DOHH2 (cell line): ENCODE data around the gene SIRPG.

Experiments used
- EZH2phosphoT487 ChIP-seq: fragments of 200-600 bp; sonication (generic); IDR thresholded peaks from 2 replicates; pipeline ENCODE4 v1.6.1; 2017; ENCODE audit warnings: borderline replicate concordance, mild to moderate bottlenecking, antibody characterized with exemption, low read length, moderate library complexity, mixed read lengths
- TF ChIP-seq, protein P1 (sequence below): fragments of 200-600 bp; sonication (generic); IDR thresholded peaks from one replicate; pipeline ENCODE4 v1.5.1; 2014; ENCODE audit warnings: antibody characterized with exemption, mild to moderate bottlenecking, low read depth, low read length; ENCODE audit not compliant: poor library complexity, severe bottlenecking

DNA sequence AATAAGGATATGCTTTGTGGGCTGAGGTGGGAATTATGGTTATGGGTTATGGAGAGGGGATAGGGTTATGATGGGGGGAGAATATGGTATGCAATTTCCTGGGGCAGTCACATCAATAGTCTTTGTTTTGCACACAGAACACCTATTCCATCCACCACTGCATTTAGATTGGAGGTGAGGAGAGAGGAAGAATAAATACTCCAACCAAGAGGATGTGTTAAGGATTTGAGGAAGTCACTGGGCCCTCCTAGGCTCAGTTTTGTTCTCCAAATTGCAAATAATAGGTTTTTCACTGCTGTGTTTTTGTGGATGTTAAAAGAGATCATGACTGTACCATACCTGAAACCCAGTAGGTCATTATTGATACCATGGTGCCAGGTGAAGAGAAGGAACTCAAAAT, 29.5 kb upstream of the SIRPG start:
- TF ChIP-seq, protein P1, sequence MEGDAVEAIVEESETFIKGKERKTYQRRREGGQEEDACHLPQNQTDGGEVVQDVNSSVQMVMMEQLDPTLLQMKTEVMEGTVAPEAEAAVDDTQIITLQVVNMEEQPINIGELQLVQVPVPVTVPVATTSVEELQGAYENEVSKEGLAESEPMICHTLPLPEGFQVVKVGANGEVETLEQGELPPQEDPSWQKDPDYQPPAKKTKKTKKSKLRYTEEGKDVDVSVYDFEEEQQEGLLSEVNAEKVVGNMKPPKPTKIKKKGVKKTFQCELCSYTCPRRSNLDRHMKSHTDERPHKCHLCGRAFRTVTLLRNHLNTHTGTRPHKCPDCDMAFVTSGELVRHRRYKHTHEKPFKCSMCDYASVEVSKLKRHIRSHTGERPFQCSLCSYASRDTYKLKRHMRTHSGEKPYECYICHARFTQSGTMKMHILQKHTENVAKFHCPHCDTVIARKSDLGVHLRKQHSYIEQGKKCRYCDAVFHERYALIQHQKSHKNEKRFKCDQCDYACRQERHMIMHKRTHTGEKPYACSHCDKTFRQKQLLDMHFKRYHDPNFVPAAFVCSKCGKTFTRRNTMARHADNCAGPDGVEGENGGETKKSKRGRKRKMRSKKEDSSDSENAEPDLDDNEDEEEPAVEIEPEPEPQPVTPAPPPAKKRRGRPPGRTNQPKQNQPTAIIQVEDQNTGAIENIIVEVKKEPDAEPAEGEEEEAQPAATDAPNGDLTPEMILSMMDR, result no peak
- no peak for TF ChIP-seq EZH2phosphoT487
